Activated B cell treated with CpG ODN at 0.5 μM for 24 hours (primary cell): ENCODE measurements around the gene KDF1. TPM values are rescaled to one million over a fixed set of nuclear protein-coding genes. Genes with fewer than 3 reads are reported as not detected.

ENCODE experiments used
- ATAC-seq: fragments of 200-7000 bp; cut with Tn5 transposase; one replicate; pipeline ENCODE4 v1.10.0; 2021; ENCODE audit warnings: low read depth, mild to moderate bottlenecking, moderate library complexity
- CTCF ChIA-PET: fragments of 350-600 bp; sonication (Branson Sonifier 250); formaldehyde crosslinking; loops from one replicate; lab custom pipeline; 2021; ENCODE audit warnings: antibody characterized with exemption; lab: Charles Lee
- POLR2A ChIA-PET: fragments of 350-600 bp; sonication (Branson Sonifier 250); formaldehyde crosslinking; loops from one replicate; lab custom pipeline; 2021; ENCODE audit warnings: antibody characterized with exemption; lab: Charles Lee
- DNase-seq: peaks from one replicate; pipeline ENCODE4 v3.0.0; 2022
- H3K27ac Mint-ChIP-seq: one replicate; pipeline ENCODE4 v1.8.0; 2020; ENCODE audit warnings: mixed read lengths
- H3K27me3 Mint-ChIP-seq: one replicate; pipeline ENCODE4 v1.8.0; 2021; ENCODE audit warnings: mixed read lengths
- H3K36me3 Mint-ChIP-seq: one replicate; pipeline ENCODE4 v1.8.0; 2021; ENCODE audit warnings: low read depth, mixed read lengths
- H3K4me1 Mint-ChIP-seq: one replicate; pipeline ENCODE4 v1.8.0; 2021; ENCODE audit warnings: mixed read lengths
- H3K4me3 Mint-ChIP-seq: one replicate; pipeline ENCODE4 v1.8.0; 2020; ENCODE audit warnings: mild to moderate bottlenecking, mixed read lengths
- H3K9me3 Mint-ChIP-seq: one replicate; pipeline ENCODE4 v1.8.0; 2020; ENCODE audit warnings: mixed read lengths
- intact Hi-C: fragments of 100-400 bp; cut with micrococcal nuclease; formaldehyde crosslinking; loops from one replicate; pipeline ENCODE4 v1.15.1; 2024
- total RNA-seq: library from RNA; stranded (reverse); gene quantifications from 2 replicates; pipeline ENCODE4 v1.2.3, GENCODE V29; 2022
- TF ChIP-seq, protein P1 (sequence below): fragments of 200-600 bp; IDR thresholded peaks from one replicate; pipeline ENCODE4 v1.8.0; 2022; ENCODE audit warnings: antibody characterized with exemption, mild to moderate bottlenecking

Gene KDF1
- total RNA-seq, 1 donor from 2014 or later: 0.75 TPM

DNA sequence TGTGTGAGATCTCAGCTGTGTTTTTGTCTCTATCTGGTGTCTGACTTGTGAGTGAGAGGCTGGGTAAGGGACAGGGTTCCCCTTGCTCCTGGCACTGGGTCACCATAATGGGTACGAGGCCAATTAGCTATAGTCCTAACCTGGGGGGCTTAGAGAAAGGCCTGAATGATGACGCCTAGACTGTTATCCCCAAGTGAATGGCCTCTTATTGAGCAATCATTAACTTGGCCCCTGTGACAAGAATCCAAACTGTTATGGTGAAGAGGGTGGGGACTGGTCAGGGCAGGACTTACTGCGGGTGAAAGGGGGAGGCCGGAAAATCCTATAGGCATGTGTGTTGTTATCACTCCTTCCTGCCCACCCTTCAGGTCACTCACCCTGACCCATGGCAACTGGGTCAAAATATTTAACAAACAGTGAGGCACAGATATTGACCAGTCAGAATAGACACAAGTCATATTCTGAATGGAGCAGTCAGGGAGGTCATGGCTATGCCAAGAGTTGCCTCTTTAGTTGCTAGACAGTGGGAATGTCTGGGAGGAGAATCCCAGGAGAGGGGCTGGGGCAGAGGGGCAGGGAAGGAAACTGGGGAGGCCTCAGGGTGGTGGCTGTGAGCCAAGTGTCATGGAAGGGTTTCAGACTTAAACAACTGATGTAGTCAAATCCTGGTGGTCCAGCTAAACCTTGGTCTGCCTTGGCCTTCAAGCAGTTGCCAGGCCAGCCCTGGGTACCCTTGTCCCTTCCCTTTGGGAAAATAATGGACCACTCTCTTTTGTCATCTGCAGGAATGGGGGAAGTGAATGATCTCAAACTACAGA is 49.7 kb downstream of the KDF1 start:
- TF ChIP-seq, protein P1, sequence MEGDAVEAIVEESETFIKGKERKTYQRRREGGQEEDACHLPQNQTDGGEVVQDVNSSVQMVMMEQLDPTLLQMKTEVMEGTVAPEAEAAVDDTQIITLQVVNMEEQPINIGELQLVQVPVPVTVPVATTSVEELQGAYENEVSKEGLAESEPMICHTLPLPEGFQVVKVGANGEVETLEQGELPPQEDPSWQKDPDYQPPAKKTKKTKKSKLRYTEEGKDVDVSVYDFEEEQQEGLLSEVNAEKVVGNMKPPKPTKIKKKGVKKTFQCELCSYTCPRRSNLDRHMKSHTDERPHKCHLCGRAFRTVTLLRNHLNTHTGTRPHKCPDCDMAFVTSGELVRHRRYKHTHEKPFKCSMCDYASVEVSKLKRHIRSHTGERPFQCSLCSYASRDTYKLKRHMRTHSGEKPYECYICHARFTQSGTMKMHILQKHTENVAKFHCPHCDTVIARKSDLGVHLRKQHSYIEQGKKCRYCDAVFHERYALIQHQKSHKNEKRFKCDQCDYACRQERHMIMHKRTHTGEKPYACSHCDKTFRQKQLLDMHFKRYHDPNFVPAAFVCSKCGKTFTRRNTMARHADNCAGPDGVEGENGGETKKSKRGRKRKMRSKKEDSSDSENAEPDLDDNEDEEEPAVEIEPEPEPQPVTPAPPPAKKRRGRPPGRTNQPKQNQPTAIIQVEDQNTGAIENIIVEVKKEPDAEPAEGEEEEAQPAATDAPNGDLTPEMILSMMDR: no peak
- Mint-ChIP-seq H3K4me1 (no peaks in the 10 kb centered on the region), H3K27ac (no peak overlapping the region), H3K27me3 (no peaks in the 10 kb centered on the region), H3K4me3 (no peak overlapping the region), H3K36me3 (no peaks in the 10 kb centered on the region), H3K9me3 (no peaks in the 10 kb centered on the region)
- intact Hi-C loops: no loop called here
- DNase-seq (no peak), ATAC-seq (no peak)
- POLR2A ChIA-PET: interaction anchor here (0.6 kb wide), 1 partner anchor 1692 kb away, joined by 3 read pairs; no protein-coding TSS in a partner anchor
- CTCF ChIA-PET: no interaction called here

DNA sequence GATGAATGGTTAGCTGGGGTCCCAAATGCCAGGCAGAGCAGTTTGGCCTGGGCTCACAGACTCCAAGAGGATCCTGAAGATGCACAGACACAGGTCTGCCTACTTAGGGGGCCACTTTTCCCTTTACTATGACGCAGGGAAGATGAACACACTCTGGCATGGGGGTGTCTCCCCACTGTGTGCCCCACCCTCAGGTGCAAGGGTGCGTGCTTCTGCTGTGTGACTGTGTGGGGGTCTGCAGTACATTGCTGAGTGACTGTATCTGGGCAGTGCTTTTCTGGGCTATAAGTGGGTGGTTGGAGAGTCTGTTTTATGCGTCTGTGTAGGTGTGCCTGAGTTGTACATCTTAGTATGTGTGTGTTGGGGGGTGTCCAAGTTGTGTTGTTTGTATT is 50.3 kb downstream of the KDF1 start:
- no peaks in the 10 kb centered on the region for H3K36me3 Mint-ChIP-seq
- H3K27me3 Mint-ChIP-seq: no peaks in the 10 kb centered on the region
- POLR2A ChIA-PET: no interaction called here
- TF ChIP-seq, protein P1: no peak
- no peaks in the 10 kb centered on the region for H3K4me1 Mint-ChIP-seq
- CTCF ChIA-PET: no interaction called here
- DNase-seq: no peak
- no peaks in the 10 kb centered on the region for H3K9me3 Mint-ChIP-seq
- H3K4me3 Mint-ChIP-seq: no peak overlapping the region
- H3K27ac Mint-ChIP-seq: no peak overlapping the region
- no peak for ATAC-seq
- intact Hi-C loops: no loop called here

DNA sequence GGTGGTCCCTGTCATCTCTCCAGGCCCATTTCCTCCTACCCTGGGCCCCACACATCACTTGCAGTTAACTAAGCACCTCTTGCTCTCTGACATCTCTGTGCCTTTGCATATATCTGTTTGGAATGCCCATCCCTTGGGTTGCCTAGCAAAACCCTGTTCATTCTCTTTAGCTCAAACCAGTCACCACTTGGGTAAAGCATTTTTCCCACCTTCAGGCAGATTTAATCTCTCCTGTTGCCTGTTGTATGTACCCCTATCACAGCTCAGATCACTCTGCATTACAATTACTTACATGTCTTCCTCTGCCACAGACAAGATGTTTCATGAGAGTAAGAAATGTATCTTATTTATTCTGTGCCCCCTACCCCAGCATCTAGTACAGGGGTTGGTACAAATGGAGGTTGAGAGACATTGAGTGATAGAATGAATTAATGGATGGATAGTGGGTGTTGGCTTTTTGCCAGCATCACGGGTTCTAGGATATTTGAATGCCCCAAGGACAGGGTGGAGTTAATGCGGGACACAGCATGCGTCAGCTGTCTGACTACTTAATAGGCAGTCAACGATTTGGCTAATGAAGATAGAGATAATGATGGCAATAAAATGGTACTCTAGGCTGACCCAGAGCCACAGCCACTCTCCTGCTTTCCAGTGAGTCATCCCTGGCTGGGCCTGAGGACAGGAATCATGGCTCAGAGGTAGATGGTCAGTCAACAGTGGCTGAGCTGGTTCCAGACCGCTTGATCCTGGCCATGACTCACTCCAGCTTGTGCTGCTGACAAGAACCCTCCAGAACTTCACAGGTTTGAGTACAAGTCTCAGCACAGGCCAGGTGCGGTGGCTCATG is 53.0 kb downstream of the KDF1 start:
- POLR2A ChIA-PET: no interaction called here
- Mint-ChIP-seq H3K27ac (no peak overlapping the region), H3K27me3 (no peaks in the 10 kb centered on the region), H3K36me3 (no peaks in the 10 kb centered on the region), H3K4me1 (no peaks in the 10 kb centered on the region), H3K9me3 (no peaks in the 10 kb centered on the region), H3K4me3 (no peak overlapping the region)
- TF ChIP-seq, protein P1: no peak
- intact Hi-C loops: no loop called here
- CTCF ChIA-PET: no interaction called here
- ATAC-seq: no peak
- no peak for DNase-seq

DNA sequence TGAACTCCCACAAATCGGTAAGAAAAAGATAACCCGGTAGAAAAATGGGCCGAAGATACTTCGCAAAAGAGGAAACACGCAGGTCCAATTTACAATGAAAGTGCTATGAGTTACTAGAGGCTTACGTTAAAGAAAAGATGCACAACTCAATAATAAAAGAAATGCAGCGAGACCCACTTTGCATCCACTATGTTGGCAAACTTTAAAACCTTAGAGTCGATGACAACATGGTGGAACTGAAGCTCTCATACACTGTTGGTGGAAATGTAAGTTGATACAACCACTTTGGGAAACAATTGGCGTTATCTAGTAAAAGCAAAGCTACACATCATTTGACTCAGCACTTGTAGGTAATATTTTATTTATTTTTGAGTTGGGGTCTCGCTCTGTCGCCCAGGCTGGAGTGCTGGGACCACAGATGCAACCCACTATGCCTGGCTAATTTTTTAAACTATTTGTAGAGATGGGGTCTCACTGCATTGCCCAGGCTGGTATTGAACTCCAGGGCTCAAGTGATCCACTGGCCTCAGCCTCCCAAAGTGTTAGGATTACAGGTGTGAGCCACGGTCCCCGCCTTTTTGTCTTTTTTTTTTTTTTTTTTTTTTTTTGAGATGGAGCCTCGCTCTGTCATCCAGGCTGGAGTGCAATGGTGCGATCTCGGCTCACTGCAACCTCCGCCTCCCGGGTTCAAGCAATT is 59.3 kb downstream of the KDF1 start:
- Mint-ChIP-seq H3K9me3 (no peaks in the 10 kb centered on the region), H3K27ac (peak overlapping the region; percentile 100), H3K4me1 (peaks cover 30% of the 10 kb centered on the region), H3K4me3 (peak overlapping the region; percentile 99), H3K27me3 (no peaks in the 10 kb centered on the region), H3K36me3 (peaks cover 25% of the 10 kb centered on the region)
- TF ChIP-seq, protein P1: no peak
- DNase-seq: no peak
- intact Hi-C loops: loop anchor here (1.0 kb wide), 3 partner anchors 11 to 92 kb away; partner anchors contain the start of genes GPN2, NUDC and TRNP1
- ChIA-PET CTCF (interaction anchor here (1.1 to 1.2 kb wide), 2 partner anchors 35 to 457 kb away, joined by 3 read pairs; no protein-coding TSS in a partner anchor), POLR2A (interaction anchor here (0.6 to 4.5 kb wide), 23 partner anchors 8 to 1679 kb away, joined by 3 to 64 read pairs (median 4); partner anchors contain the start of genes CEP85, FAM76A, GPN2 and HMGN2)
- peak; percentile 5 for ATAC-seq
